ENCODE data around the gene IL12RB1.

The IL12RB1 gene

GRCh38 chr19:18029617-18030338 lies 57.0 kb downstream of the IL12RB1 start:
- H3K79me2 ChIP-seq: no peaks in the 10 kb centered on the region
- H3K4me3 ChIP-seq (ENCODE audit: low read depth, low read length): peak overlapping the region; percentile 39
- H3K9me3 ChIP-seq (ENCODE audit: control insufficient read depth, low read length): no peaks in the 10 kb centered on the region
- H3K36me3 ChIP-seq (ENCODE audit: control insufficient read depth, insufficient read depth, low read length): no peaks in the 10 kb centered on the region
- no peak overlapping the region for H3K9ac ChIP-seq
- H3K27me3 ChIP-seq (ENCODE audit: control insufficient read depth, insufficient read depth, low read length): no peaks in the 10 kb centered on the region
- peak overlapping the region; percentile 65 for H2AFZ ChIP-seq
- peaks cover 22% of the 10 kb centered on the region for H3K4me1 ChIP-seq
- H3K27ac ChIP-seq: peak overlapping the region; percentile 87
- H3K4me2 ChIP-seq (ENCODE audit: low read length): peak overlapping the region; percentile 53
- TF ChIP-seq CTCF (IDR thresholded peaks at IDR 0.05): no peak

- TF ChIP-seq CTCF (IDR thresholded peaks at IDR 0.05): no peak
- no peaks in the 10 kb centered on the region for H3K36me3 ChIP-seq (ENCODE audit: control insufficient read depth, insufficient read depth, low read length)
- H3K79me2 ChIP-seq: no peaks in the 10 kb centered on the region
- H3K27ac ChIP-seq: no peak overlapping the region
- no peak overlapping the region for H3K4me2 ChIP-seq (ENCODE audit: low read length)
- no peak overlapping the region for H3K4me3 ChIP-seq (ENCODE audit: low read depth, low read length)
- no peaks in the 10 kb centered on the region for H3K27me3 ChIP-seq (ENCODE audit: control insufficient read depth, insufficient read depth, low read length)
- H2AFZ ChIP-seq: no peak overlapping the region
- H3K4me1 ChIP-seq: peaks cover 16% of the 10 kb centered on the region
- H3K9ac ChIP-seq: no peak overlapping the region
- H3K9me3 ChIP-seq (ENCODE audit: control insufficient read depth, low read length): no peaks in the 10 kb centered on the region
Measured at GRCh38 chr19:18027151-18027550, 59.6 kb downstream of the IL12RB1 start.

GRCh38 chr19:18023622-18024251 lies 63.0 kb downstream of the IL12RB1 start:
- Histone ChIP-seq H3K36me3 (ENCODE audit: control insufficient read depth, insufficient read depth, low read length) (no peaks in the 10 kb centered on the region), H3K27me3 (ENCODE audit: control insufficient read depth, insufficient read depth, low read length) (no peaks in the 10 kb centered on the region), H3K9ac (no peak overlapping the region), H3K4me1 (peaks cover 28% of the 10 kb centered on the region), H2AFZ (no peak overlapping the region), H3K79me2 (no peaks in the 10 kb centered on the region), H3K27ac (peak overlapping the region; percentile 99), H3K4me3 (ENCODE audit: low read depth, low read length) (no peak overlapping the region), H3K4me2 (ENCODE audit: low read length) (peak overlapping the region; percentile 42), H3K9me3 (ENCODE audit: control insufficient read depth, low read length) (no peaks in the 10 kb centered on the region)
- no peak for TF ChIP-seq CTCF (IDR thresholded peaks at IDR 0.05)

GRCh38 chr19:18021121-18021755 lies 65.5 kb downstream of the IL12RB1 start:
- Histone ChIP-seq H3K4me1 (peaks cover 47% of the 10 kb centered on the region), H3K36me3 (ENCODE audit: control insufficient read depth, insufficient read depth, low read length) (no peaks in the 10 kb centered on the region), H3K9ac (peak overlapping the region; percentile 12), H3K79me2 (no peaks in the 10 kb centered on the region), H3K9me3 (ENCODE audit: control insufficient read depth, low read length) (no peaks in the 10 kb centered on the region), H3K4me3 (ENCODE audit: low read depth, low read length) (peak overlapping the region; percentile 50), H3K4me2 (ENCODE audit: low read length) (peak overlapping the region; percentile 68), H2AFZ (peak overlapping the region; percentile 29), H3K27ac (peak overlapping the region; percentile 99), H3K27me3 (ENCODE audit: control insufficient read depth, insufficient read depth, low read length) (no peaks in the 10 kb centered on the region)
- TF ChIP-seq CTCF (IDR thresholded peaks at IDR 0.05): no peak

Data from parathyroid adenoma (tissue), 2 donors.